ENCODE results near the gene DNAJC1.
A peak's percentile ranks its signal among the peaks of the same experiment; 100 is the strongest.
"Not testable (repeated sequence)": the region's sequence is repeated elsewhere in the genome, so short reads cannot be mapped to it uniquely, and the experiment has no call there.

Gene DNAJC1

GRCh38 chr10:21727452-21728168 is 275.9 kb downstream of the DNAJC1 start:
- no peak for DNase-seq (ENCODE audit: low read depth)

GRCh38 chr10:21726601-21727225 is 276.8 kb downstream of the DNAJC1 start:
- DNase-seq (ENCODE audit: low read depth), result no peak

GRCh38 chr10:21724687-21725367 is 278.7 kb downstream of the DNAJC1 start:
- peak; percentile 21 for DNase-seq (ENCODE audit: low read depth)

- DNase-seq (ENCODE audit: low read depth), result no peak
These were observed 279.4 kb downstream of the DNAJC1 start for GRCh38 chr10:21724020-21724589.

- no peak for DNase-seq (ENCODE audit: low read depth)
These were observed 281.3 kb downstream of the DNAJC1 start for GRCh38 chr10:21722209-21722608.

GRCh38 chr10:21721000-21721665 is 282.4 kb downstream of the DNAJC1 start:
- DNase-seq (ENCODE audit: low read depth), result no peak

- DNase-seq (ENCODE audit: low read depth), result no peak
These were observed 283.4 kb downstream of the DNAJC1 start for GRCh38 chr10:21720090-21720489.

- no peak for DNase-seq (ENCODE audit: low read depth)
These were observed 284.0 kb downstream of the DNAJC1 start for GRCh38 chr10:21719502-21719901.

GRCh38 chr10:21717437-21718054 is 286.0 kb downstream of the DNAJC1 start:
- DNase-seq (ENCODE audit: low read depth), result not testable (repeated sequence)

GRCh38 chr10:21715531-21716195 is 287.9 kb downstream of the DNAJC1 start:
- no peak for DNase-seq (ENCODE audit: low read depth)

GRCh38 chr10:21712975-21713374 is 290.6 kb downstream of the DNAJC1 start:
- no peak for DNase-seq (ENCODE audit: low read depth)

- DNase-seq (ENCODE audit: low read depth), result no peak
These were observed 296.0 kb downstream of the DNAJC1 start for GRCh38 chr10:21707498-21707897.

Measured in T follicular helper cell (primary cell).